Measurements from ENCODE around the gene POLL.

POLL gene

GRCh38 chr10:101573885-101574753 lies 13.9 kb downstream of the POLL start:
- DNase-seq (ENCODE audit: low spot score): no peak

GRCh38 chr10:101572785-101573184 lies 15.3 kb downstream of the POLL start:
- DNase-seq (ENCODE audit: low spot score): no peak

- no peak for DNase-seq (ENCODE audit: low spot score)
Observed at GRCh38 chr10:101572126-101572525, 15.9 kb downstream of the POLL start.

- DNase-seq (ENCODE audit: low spot score): no peak
Observed at GRCh38 chr10:101571271-101571925, 16.7 kb downstream of the POLL start.

GRCh38 chr10:101570428-101571270 lies 17.4 kb downstream of the POLL start:
- DNase-seq (ENCODE audit: low spot score): peak; percentile 44

- peak; percentile 94 for DNase-seq (ENCODE audit: low spot score)
Observed at GRCh38 chr10:101569622-101570427, 18.2 kb downstream of the POLL start.

GRCh38 chr10:101569323-101569621 lies 18.8 kb downstream of the POLL start:
- DNase-seq (ENCODE audit: low spot score): no peak

GRCh38 chr10:101568054-101568745 lies 19.9 kb downstream of the POLL start:
- DNase-seq (ENCODE audit: low spot score): no peak

GRCh38 chr10:101567165-101568006 lies 20.7 kb downstream of the POLL start:
- DNase-seq (ENCODE audit: low spot score): no peak

GRCh38 chr10:101566333-101567164 lies 21.5 kb downstream of the POLL start:
- DNase-seq (ENCODE audit: low spot score): peak; percentile 59

- no peak for DNase-seq (ENCODE audit: low spot score)
Observed at GRCh38 chr10:101565936-101566332, 22.1 kb downstream of the POLL start.

- no peak for DNase-seq (ENCODE audit: low spot score)
Observed at GRCh38 chr10:101565370-101565900, 22.6 kb downstream of the POLL start.

GRCh38 chr10:101564490-101564991 lies 23.5 kb downstream of the POLL start:
- no peak for DNase-seq (ENCODE audit: low spot score)

GRCh38 chr10:101563497-101564040 lies 24.5 kb downstream of the POLL start:
- no peak for DNase-seq (ENCODE audit: low spot score)

GRCh38 chr10:101563007-101563406 lies 25.1 kb downstream of the POLL start:
- DNase-seq (ENCODE audit: low spot score): no peak

GRCh38 chr10:101562231-101562630 lies 25.8 kb downstream of the POLL start:
- no peak for DNase-seq (ENCODE audit: low spot score)

GRCh38 chr10:101561068-101561915 lies 26.8 kb downstream of the POLL start:
- no peak for DNase-seq (ENCODE audit: low spot score)
